Neural progenitor cell (in vitro differentiated cells): ENCODE measurements around the gene WDHD1.

Source experiments
- CTCF ChIP-seq: fragments of 200-600 bp; sonication (generic); IDR thresholded peaks from 2 replicates; pipeline ENCODE4 v1.5.1; 2017; ENCODE audit warnings: antibody characterized with exemption, mild to moderate bottlenecking
- EZH2 ChIP-seq: fragments of 200-600 bp; sonication (generic); IDR thresholded peaks from 2 replicates; pipeline ENCODE4 v1.6.1; 2017; ENCODE audit warnings: antibody characterized with exemption, mild to moderate bottlenecking, moderate library complexity
- EZH2phosphoT487 ChIP-seq: fragments of 200-600 bp; sonication (generic); IDR thresholded peaks from 2 replicates; pipeline ENCODE4 v1.6.1; 2017; ENCODE audit warnings: antibody characterized with exemption

- no peak for TF ChIP-seq CTCF
- no peak for TF ChIP-seq EZH2
- TF ChIP-seq EZH2phosphoT487 = no peak
These were observed 135.2 kb downstream of the WDHD1 start for GRCh38 chr14:54891471-54892245.
